ENCODE results near the gene TUBGCP2. TPM values are rescaled to one million over a fixed set of nuclear protein-coding genes. Genes with fewer than 3 reads are reported as not detected.
A peak's percentile ranks its signal among the peaks of the same experiment; 100 is the strongest.

Gene TUBGCP2
- total RNA-seq, 1 donor from 2014 or later, result 70.6 TPM

DNA sequence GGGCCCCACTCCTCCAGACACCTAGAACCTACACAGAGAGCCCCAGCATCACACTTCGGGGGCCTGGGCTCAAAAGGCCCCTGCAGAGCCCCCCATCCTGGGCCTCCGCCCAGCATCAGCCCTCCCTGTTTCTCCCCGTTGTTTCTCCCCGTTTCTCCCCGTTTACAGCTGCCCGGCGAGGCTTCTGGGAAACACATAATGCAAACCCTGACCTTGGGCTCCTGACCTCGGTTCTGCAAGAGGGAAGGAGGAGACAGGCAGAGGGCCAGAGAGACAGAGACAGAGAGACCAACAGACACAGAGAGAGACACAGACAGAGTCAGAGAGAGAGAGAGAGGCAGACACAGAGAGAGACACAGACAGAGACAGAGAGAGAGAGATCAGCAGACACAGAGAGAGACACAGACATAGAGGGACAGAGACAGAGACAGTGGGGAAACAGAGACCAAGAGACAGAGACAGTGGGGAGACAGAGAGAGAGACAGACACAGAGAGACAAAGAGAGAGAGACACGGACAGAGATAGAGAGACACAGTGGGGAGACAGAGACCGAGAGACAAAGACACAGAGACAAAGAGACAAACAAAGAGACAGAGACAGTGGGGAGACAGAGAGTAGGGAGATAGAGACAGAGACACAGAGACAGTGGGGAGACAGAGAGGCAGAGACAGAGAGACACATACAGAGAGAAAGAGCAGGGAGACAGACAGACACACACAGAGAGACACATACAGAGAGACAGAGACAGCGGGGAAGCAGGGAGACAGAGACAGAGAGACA, 58.5 kb downstream of the TUBGCP2 start:
- intact Hi-C loops (cut with micrococcal nuclease), result no loop called here
- DNase-seq, result no peak
- Mint-ChIP-seq H3K4me1 (no peaks in the 10 kb centered on the region), H3K27me3 (peaks cover 5% of the 10 kb centered on the region), H3K27ac (peak overlapping the region; percentile 6), H3K4me3 (no peak overlapping the region), H3K36me3 (ENCODE audit: low read depth) (no peaks in the 10 kb centered on the region), H3K9me3 (no peaks in the 10 kb centered on the region)

DNA sequence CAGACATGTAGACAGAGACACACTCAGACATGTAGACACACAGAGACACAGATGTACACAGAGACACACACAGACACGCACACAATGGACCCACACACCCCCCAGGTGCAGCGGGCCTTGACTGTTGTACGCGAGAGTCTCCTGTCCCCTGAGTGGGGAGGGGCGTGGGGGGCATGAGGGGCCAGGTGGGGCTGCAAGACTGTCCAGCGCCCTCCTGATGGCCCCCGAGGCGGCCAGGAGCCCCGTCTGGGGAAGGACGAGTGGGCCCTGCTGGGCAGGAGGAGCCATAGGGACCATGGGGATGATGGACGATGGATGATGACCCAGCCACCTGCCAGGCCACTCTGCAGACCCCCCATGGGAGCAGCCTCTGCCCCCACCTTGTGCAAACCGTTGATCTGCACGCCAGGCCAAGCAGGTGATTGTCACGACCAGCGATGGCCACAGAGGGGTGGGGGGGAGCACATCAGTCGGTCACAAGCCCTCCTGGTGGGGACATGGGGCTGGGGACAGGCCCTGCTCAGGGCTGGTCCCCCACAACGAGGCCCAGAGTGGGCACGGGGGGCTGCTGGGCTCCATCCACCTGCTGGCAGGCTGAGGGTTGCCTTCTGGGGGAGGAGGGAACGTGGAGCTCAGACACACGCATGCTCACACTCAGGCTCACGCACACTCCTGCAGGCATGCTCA, 59.4 kb downstream of the TUBGCP2 start:
- no peak for DNase-seq
- Mint-ChIP-seq H3K4me1 (no peaks in the 10 kb centered on the region), H3K4me3 (no peak overlapping the region), H3K9me3 (no peaks in the 10 kb centered on the region), H3K27me3 (peaks cover 5% of the 10 kb centered on the region), H3K36me3 (ENCODE audit: low read depth) (no peaks in the 10 kb centered on the region), H3K27ac (no peak overlapping the region)
- intact Hi-C loops (cut with micrococcal nuclease), result no loop called here

DNA sequence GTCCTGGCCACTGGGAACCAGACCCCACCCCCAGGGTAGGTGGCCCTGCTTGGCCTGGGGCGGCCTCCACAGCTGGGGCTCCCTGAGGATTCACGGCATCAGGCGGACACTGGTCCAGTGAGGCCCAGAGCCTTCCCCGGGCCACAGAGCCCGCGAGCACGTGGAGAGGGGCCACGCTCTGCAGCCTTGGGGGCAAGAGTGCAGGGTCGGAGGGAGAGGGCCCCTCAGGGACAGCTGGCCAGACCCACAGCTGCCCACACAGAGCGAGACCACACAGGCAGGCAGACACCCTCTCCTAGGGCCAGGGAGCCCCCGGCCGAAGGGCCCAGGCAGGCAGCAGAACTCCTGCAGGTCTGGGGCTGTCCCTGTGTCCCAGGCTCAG, 60.3 kb downstream of the TUBGCP2 start:
- DNase-seq, result no peak
- Mint-ChIP-seq H3K27me3 (peaks cover 5% of the 10 kb centered on the region), H3K4me3 (no peak overlapping the region), H3K4me1 (no peaks in the 10 kb centered on the region), H3K27ac (no peak overlapping the region), H3K36me3 (ENCODE audit: low read depth) (no peaks in the 10 kb centered on the region), H3K9me3 (no peaks in the 10 kb centered on the region)
- intact Hi-C loops (cut with micrococcal nuclease), result no loop called here

DNA sequence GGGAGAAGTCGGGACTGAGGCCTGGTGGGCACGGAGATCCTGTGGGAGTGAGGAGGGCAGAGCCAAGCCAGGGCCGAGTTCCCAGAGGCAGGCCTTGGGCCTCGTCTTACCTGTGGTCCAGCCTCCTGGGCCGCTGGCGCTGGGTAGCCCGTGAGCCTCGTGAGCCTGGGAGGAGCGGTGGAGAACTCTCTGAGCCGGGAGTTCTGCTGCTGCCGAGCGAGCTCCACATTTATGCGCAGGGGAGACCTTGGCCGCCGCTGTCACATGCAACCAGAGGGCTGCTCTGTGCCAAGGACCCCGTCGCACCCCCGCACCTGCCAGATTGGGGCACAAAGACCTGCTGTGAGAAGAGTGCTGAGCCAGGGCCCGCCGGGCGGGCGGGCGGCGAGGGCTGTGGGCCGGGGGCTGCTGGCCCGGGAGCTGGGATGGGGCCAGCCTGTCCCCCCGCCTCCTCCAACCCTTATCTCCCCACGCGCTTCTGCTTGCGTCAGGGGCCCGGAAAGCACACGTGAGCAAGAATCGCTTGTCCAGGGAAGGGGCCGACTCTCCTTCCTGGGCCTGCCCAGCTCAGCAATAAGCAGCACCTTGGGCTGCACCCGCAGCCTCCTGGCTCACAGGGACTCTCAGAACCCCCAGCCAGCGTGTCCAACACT, 60.9 kb downstream of the TUBGCP2 start:
- no peaks in the 10 kb centered on the region for H3K4me1 Mint-ChIP-seq
- H3K36me3 Mint-ChIP-seq (ENCODE audit: low read depth), result no peaks in the 10 kb centered on the region
- no peak overlapping the region for H3K4me3 Mint-ChIP-seq
- H3K27me3 Mint-ChIP-seq, result peaks cover 7% of the 10 kb centered on the region
- intact Hi-C loops (cut with micrococcal nuclease), result no loop called here
- no peak for DNase-seq
- no peaks in the 10 kb centered on the region for H3K9me3 Mint-ChIP-seq
- H3K27ac Mint-ChIP-seq, result no peak overlapping the region

DNA sequence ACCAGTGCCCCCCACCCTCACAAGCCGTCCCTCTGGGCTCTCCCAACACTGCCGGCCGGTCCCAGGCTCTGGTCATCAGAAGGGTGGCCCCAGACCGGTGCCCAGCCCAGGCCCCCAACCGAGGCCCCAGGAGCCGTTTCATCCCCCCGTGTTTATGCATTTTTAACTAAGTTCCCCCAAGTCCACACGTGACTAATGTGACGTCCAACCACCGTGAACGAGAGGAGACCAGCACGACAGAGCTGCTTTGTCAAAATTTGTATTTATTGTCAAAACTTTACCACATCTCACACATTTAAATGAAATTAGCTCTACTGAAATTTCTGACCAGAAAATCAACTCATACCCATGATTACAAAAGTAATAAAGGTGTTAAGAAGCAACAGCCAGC, 62.4 kb downstream of the TUBGCP2 start:
- Mint-ChIP-seq H3K27me3 (peaks cover 16% of the 10 kb centered on the region), H3K4me3 (no peak overlapping the region), H3K4me1 (peaks cover 9% of the 10 kb centered on the region), H3K27ac (no peak overlapping the region), H3K9me3 (no peaks in the 10 kb centered on the region), H3K36me3 (ENCODE audit: low read depth) (no peaks in the 10 kb centered on the region)
- no peak for DNase-seq
- intact Hi-C loops (cut with micrococcal nuclease), result no loop called here

DNA sequence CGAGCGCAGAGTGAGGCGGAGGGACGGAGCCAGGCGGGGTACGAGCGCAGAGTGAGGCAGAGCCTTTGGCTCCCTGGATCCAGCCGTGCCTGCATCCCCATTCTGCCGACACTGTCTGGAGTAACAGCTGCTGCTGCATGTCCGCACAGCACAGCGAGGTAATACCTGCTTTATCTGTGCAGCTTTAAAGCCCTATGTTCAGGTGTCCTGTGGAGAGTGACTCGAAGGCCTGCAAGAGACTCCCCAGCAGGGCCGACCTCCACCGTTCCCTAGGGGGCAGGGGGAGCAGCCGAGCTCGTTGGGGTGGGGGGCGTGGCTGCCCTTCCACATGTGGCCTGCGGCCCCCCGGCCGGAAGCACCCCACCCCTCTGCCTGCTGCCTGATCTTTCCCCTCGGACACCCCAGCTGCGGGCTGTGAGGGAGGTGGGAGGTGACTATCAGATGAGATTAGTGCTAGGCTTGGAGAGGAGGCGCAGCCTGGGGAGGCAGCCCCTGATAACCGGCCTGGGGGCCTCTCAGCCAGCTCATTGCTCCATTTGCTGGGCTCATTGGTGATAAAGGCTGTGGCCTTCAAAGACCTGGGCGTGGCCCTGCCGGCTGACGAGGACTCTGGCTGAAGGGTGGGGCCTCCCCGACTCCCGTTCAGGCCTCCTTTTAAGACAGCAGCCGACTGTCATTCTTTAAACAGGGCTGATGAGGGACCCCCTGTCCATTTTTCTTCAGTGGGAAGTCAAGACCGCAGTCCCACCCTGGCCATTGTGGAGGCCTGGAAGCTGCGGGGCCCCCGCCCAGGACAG, 63.0 kb downstream of the TUBGCP2 start:
- DNase-seq, result no peak
- Mint-ChIP-seq H3K27ac (no peak overlapping the region), H3K36me3 (ENCODE audit: low read depth) (no peaks in the 10 kb centered on the region), H3K9me3 (no peaks in the 10 kb centered on the region), H3K4me1 (peaks cover 11% of the 10 kb centered on the region), H3K27me3 (peaks cover 22% of the 10 kb centered on the region), H3K4me3 (no peak overlapping the region)
- intact Hi-C loops (cut with micrococcal nuclease), result no loop called here

DNA sequence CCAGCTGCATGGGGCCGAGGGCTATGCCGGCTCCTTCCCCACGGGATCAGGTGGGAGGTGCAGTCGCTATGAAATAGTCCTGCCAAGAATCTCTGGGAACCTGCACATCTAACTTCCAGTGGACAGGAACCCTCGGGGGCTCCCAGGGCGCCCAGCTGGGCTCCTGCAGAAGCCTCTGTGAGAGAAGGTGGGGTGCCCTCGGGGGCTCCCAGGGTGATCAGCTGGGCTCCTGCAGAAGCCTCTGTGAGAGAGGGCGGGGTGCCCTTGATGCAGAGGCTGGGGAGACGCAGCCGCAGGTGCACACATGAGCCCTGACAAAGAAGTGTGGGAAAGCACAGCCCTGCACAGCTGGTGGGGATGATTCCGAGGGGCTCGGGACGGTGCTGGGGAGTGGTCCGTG, 65.1 kb downstream of the TUBGCP2 start:
- intact Hi-C loops (cut with micrococcal nuclease), result no loop called here
- no peaks in the 10 kb centered on the region for H3K9me3 Mint-ChIP-seq
- no peaks in the 10 kb centered on the region for H3K36me3 Mint-ChIP-seq (ENCODE audit: low read depth)
- H3K4me1 Mint-ChIP-seq, result peaks cover 11% of the 10 kb centered on the region
- DNase-seq, result no peak
- H3K4me3 Mint-ChIP-seq, result no peak overlapping the region
- H3K27me3 Mint-ChIP-seq, result peaks cover 29% of the 10 kb centered on the region
- H3K27ac Mint-ChIP-seq, result no peak overlapping the region

DNA sequence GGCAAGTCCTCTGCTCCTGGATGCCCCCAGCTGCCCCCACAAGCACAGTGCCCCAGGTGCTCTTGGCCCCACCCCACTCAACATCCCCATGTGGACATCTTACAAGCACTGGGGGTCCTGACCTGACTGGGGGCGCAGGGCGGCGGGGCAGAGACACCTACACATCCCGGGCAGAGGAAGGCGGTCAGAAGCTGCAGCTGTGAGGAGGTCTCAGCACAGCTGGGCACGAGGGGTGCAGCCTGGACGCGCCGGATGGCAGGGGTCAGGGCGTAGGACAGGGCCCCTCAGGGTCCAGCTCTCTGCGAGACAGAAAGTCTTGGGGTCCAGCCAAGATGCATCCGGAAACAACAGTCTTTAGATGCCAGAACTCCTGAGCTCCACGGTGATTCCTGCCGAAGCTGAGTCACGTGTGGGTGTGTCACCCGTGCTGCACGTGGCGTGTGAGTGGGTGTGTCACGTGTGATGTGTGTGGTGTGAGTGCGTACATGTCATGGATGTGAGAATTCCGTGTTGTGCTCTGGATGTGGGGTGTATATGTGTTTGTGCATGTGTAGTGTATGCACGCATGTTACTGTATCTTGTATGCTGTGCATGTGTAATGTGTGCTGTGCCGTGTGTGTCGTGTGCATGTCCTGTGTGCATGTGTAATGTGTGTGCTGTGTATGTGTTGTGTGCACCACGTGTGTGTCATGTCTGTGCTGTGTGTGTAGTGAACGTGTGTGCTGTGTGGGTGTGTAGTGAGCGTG, 65.9 kb downstream of the TUBGCP2 start:
- no peaks in the 10 kb centered on the region for H3K9me3 Mint-ChIP-seq
- H3K27ac Mint-ChIP-seq, result no peak overlapping the region
- DNase-seq, result no peak
- intact Hi-C loops (cut with micrococcal nuclease), result no loop called here
- H3K4me3 Mint-ChIP-seq, result peak overlapping the region; percentile 14
- peaks cover 11% of the 10 kb centered on the region for H3K4me1 Mint-ChIP-seq
- peaks cover 33% of the 10 kb centered on the region for H3K27me3 Mint-ChIP-seq
- H3K36me3 Mint-ChIP-seq (ENCODE audit: low read depth), result no peaks in the 10 kb centered on the region

DNA sequence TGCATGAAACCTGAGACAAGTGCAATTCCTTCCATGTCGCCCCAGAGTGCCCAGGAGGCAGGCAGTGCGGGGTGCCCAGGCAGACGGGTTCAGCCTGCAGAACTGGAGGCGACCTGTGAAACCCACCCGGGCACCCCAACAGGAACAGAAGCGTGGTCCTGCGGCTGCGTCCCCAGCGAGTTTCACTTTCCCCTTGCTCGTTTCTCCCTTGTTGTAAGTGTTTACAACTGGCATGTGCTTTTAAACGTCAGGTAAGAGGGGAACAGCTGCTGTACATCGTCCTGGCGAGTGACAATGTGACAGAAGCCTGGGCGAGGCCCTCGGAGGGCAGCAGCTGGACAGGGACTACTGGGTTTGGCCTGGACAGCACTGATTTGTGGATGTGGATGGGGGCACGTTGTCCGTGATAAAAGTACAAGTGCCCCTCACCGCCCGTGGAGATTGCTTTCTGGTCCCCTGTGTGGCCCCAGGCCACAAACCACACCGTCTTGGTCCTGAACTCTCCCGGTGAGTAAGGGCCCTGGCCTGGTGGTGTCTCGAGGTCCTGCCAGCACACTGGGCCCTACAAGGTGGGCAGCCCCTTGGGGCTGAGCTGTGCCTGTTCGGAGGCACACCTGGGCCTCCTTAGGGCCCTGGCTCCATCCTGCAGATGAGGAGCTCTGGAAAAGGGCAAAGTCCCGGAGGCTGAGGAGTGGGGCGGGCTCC, 67.0 kb downstream of the TUBGCP2 start:
- peak; percentile 81 for DNase-seq
- Mint-ChIP-seq H3K36me3 (ENCODE audit: low read depth) (no peaks in the 10 kb centered on the region), H3K9me3 (no peaks in the 10 kb centered on the region), H3K4me1 (peaks cover 11% of the 10 kb centered on the region), H3K27me3 (peaks cover 35% of the 10 kb centered on the region), H3K27ac (no peak overlapping the region), H3K4me3 (peak overlapping the region; percentile 77)
- intact Hi-C loops (cut with micrococcal nuclease), result no loop called here

DNA sequence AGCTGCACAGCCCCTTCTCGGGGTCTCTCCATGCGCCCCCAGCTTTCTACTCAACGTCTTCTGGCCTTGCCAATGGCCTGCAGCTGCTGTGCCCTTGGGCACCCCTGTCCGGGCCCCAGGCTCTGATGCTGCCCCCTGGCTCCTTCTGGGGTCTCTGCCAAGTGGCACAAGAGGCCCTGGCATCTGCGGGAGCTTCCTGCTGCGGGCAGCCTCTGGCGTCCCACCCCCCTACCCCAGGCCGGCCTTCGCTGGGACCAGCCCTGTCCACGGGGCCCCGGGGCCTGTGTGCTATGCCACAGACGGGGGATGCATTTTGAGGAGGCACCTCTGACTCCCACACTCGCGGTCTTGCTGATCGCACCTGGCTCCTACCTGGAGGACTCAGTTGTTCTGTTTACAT, 68.7 kb downstream of the TUBGCP2 start:
- Mint-ChIP-seq H3K27me3 (peaks cover 40% of the 10 kb centered on the region), H3K9me3 (no peaks in the 10 kb centered on the region), H3K4me1 (peaks cover 13% of the 10 kb centered on the region), H3K27ac (no peak overlapping the region), H3K36me3 (ENCODE audit: low read depth) (no peaks in the 10 kb centered on the region), H3K4me3 (no peak overlapping the region)
- intact Hi-C loops (cut with micrococcal nuclease), result no loop called here
- no peak for DNase-seq

DNA sequence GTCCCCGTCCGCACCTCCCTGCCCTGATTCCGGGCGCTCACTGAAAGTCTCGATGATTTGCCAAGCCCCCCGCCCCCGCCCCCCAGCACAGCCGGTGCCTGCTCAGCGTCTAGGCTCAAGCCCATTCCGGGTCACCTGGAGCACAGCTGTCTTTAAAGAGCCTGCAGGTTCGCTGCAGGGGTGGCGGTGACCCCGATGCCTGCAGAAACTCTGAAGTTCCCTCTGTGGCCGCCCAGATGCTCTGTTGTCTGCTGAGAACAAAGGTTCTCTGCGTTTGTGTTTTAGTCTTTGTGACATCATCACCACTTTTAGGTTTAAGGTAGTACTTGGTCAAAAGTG, 70.2 kb downstream of the TUBGCP2 start:
- Mint-ChIP-seq H3K4me1 (peaks cover 13% of the 10 kb centered on the region), H3K4me3 (no peak overlapping the region), H3K36me3 (ENCODE audit: low read depth) (no peaks in the 10 kb centered on the region), H3K27me3 (peaks cover 54% of the 10 kb centered on the region), H3K27ac (no peak overlapping the region), H3K9me3 (no peaks in the 10 kb centered on the region)
- DNase-seq, result no peak
- intact Hi-C loops (cut with micrococcal nuclease), result no loop called here

DNA sequence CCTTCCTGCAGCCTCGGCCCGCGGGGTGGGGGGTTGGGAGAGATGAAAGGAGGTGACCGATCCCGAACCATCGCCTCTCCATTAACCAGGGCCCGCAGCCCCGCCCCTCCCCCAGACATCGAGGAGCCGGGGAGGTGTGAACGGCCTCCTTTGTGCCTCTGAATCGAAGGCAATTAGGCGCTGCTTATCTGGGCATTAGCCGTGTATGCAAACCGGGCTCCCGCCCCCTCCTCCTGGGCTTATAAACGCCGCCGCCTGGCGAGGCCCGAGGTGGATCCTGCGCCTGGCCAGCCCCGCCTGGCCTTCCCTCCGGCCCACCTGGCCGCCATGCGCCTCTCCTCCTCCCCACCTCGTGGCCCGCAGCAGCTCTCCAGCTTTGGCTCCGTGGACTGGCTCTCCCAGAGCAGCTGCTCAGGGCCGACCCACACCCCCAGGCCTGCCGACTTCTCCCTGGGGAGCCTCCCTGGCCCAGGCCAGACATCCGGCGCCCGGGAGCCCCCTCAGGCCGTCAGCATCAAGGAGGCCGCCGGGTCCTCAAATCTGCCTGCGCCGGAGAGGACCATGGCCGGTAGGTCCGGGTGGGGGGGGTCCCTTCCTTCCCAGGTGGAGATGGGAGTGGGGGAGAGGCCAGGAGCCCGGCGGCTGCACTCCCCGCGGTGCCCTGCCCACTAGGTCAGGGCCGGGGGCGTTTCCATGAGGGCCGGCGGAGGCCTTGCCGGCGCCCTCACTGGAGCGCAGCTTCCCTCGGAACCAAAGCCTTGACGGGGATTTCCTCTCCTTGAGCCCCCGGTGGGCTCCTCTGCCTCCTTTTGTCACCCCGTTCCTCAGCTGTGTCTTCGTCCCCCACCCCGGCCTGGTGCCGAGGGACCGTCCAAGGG, 70.8 kb downstream of the TUBGCP2 start, which contains the start of gene VENTX:
Gene VENTX, plus strand, starts transcription at position 268 of the 878 bp plus-strand sequence. Its CDS starts 60 bp downstream, at position 328.
- peaks cover 56% of the 10 kb centered on the region for H3K27me3 Mint-ChIP-seq
- no peak within 1 kb of the TSS for H3K4me3 Mint-ChIP-seq
- intact Hi-C loops (cut with micrococcal nuclease), result no loop called here
- H3K9me3 Mint-ChIP-seq, result no peaks in the 10 kb centered on the region
- H3K36me3 Mint-ChIP-seq (ENCODE audit: low read depth), result no peaks in the 10 kb centered on the region
- no peak for DNase-seq
- no peak within 1 kb of the TSS for H3K27ac Mint-ChIP-seq
- H3K4me1 Mint-ChIP-seq, result peaks cover 13% of the 10 kb centered on the region
